HG03520 (cell line): ENCODE data around the gene OR5M8.

Source experiments
- ATAC-seq: cut with Tn5 transposase; IDR thresholded peaks from one replicate; pipeline ENCODE4 v1.9.1; 2021; ENCODE audit warnings: mild to moderate bottlenecking, moderate library complexity; ENCODE audit not compliant: unreplicated experiment

The OR5M8 gene

GRCh38 chr11:56491270-56491669, at the start of gene OR5M8:
TSS of gene OR5M8 (minus strand) at chr11:56491370. CDS start at chr11:56491370, 0 bp downstream.
- ATAC-seq, result no peak

DNA sequence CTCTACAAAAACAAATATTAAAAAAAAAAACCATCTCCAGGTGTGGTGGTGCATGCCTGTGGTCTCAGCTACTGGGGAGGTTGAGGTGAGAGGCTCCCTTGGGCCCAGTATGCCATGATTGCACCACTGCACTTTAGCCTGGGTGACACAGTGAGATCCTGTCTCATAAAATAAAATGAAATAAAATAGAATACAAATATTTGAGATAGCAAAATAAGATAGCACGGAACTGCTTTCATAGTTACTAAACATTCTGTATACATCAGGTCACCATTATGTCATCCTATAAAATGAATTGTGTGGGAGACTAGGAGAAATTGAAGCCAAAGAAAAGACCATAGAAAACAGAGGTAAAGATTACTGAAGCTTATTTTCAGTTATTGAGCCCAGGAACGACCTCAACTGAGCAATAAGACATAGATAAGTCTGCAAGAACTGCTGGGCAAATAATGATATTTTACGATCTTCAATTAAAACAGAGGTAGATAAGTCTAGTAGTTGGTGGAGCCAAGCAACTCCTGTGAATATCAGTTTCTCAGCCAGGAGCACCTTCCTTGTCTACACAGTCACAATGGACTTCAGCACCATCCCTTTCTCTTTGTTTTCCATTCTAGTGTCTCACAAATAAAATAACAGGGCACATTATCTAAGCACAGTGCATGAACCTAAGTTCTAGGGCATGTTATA, 42.0 kb upstream of the OR5M8 start:
- no peak for ATAC-seq

DNA sequence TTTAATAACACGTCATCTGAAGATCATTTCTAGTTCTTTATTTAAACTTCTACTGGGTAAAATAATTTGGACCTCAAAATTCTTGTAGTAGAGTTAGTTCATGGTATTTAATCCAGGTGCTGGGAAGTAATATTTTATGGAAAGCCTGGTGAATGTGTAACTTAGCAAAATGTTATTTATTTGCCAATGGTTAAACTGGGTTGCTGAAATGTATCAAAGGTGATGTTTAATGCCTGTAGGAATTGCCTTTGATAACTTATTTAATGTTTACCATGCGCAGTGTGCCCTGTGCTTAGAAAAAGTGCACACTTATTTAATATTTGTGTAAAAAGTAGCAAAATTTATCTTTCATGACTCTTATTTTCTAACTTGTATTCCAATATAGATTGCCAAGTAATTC, 40.7 kb upstream of the OR5M8 start:
- no peak for ATAC-seq

GRCh38 chr11:56522008-56522407, 30.8 kb upstream of the OR5M8 start:
- no peak for ATAC-seq

GRCh38 chr11:56513280-56513679, 22.1 kb upstream of the OR5M8 start:
- no peak for ATAC-seq

GRCh38 chr11:56509439-56509838, 18.3 kb upstream of the OR5M8 start:
- ATAC-seq, result no peak

GRCh38 chr11:56497010-56497409, 5.8 kb upstream of the OR5M8 start:
- ATAC-seq, result no peak

GRCh38 chr11:56495117-56495516, 3.9 kb upstream of the OR5M8 start:
- ATAC-seq, result no peak

DNA sequence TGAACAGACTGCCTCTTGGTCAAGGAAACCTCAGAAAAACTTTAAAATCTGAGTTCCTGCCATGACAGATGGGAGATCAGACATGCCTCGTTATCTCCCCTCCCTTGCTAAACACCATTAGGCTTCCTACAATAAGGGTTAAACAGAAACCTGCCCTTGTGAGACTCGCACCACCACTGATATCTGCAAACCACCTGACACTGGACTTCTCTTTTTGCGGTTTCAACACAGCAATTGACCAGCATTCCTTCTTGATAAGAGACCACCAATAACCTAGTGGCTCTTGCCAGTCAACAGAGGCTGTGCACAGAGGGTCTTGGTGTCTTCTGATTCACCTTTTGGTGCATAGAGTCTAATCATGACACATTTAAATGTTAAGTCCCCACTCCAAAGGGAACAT, 4.4 kb downstream of the OR5M8 start:
- ATAC-seq, result no peak

GRCh38 chr11:56474729-56475235, 16.4 kb downstream of the OR5M8 start:
- ATAC-seq, result no peak

GRCh38 chr11:56473252-56473651, 17.9 kb downstream of the OR5M8 start, which contains the start of gene OR5M3:
TSS of gene OR5M3 (minus strand) at chr11:56473352. CDS start at chr11:56470497, 2,855 bp downstream.
- ATAC-seq, result no peak

GRCh38 chr11:56457076-56457475, 34.1 kb downstream of the OR5M8 start:
- no peak for ATAC-seq

DNA sequence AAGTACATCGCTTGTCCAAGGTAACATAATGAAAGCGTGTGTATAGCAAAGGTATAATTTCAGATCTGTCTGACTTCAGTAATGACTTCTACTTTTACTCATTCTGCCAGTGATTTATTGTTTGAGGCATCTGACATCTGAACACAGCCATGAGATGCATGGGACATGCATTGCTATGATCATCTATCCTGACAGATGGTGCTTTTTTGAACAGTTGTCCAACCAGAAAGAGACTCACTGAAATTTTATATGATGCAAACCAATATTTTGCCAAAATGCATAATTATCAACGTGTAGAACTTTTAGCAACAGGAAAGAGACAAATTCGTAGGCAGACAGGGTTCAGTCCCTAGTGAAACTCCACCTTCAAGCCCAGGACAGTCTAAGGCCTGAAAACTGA, 37.6 kb downstream of the OR5M8 start:
- ATAC-seq, result no peak
